CD4-positive, alpha-beta T cell treated with Interleukin-15 for 4 hours (primary cell): ENCODE measurements around the gene TSPAN32.

ENCODE experiments used
- DNase-seq: peaks from one replicate; pipeline ENCODE4 v3.0.0-alpha.2; 2020; ENCODE audit warnings: low spot score

The TSPAN32 gene

DNA sequence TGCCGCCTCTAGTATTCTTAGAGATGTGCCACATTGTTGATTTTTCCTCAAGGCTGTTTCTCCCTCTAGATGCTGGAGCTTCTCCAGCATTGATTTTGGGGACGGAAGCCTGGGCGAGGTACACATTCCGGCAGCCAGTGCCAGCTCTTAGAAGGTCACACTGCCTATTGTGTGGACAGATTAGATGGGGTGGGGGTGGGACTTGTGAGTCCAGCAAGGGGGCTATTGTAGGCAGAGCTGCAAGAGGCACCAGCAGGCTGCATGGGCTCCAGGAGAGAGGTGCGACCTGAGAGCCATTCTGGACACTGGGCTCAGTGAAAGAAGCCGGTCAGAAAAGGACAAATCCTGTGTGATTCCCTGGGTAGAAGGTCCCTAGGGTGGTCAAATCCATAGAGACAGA is 12.5 kb upstream of the TSPAN32 start:
- no peak for DNase-seq

- no peak for DNase-seq
Observed at GRCh38 chr11:2289859-2290258, 12.0 kb upstream of the TSPAN32 start.

DNA sequence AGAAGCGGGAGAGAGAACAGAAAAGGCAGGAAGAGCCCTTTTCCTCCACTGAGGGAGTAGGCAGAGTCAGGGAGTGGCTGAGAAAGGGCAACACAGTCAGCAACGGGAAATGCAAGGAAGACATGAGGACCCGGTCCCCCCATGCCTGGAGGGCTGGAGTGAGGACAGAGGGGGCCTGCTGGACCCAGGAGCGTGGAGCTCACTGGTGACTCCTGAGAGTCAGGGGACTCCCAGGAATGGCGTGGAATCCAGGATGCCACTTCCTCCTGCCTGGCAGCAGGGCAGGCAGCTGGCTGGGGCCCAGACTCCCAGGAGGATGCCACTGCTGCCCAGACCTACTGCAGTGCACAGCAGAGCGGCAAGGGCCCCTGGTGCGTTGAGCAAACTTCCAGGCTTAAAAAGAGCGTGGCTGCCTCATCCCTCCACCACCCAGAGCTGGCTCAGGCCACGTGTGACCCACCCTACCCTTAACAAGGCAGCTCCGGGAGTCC is 11.4 kb upstream of the TSPAN32 start:
- DNase-seq, result no peak

- DNase-seq, result no peak
Observed at GRCh38 chr11:2293531-2293971, 8.3 kb upstream of the TSPAN32 start.

DNA sequence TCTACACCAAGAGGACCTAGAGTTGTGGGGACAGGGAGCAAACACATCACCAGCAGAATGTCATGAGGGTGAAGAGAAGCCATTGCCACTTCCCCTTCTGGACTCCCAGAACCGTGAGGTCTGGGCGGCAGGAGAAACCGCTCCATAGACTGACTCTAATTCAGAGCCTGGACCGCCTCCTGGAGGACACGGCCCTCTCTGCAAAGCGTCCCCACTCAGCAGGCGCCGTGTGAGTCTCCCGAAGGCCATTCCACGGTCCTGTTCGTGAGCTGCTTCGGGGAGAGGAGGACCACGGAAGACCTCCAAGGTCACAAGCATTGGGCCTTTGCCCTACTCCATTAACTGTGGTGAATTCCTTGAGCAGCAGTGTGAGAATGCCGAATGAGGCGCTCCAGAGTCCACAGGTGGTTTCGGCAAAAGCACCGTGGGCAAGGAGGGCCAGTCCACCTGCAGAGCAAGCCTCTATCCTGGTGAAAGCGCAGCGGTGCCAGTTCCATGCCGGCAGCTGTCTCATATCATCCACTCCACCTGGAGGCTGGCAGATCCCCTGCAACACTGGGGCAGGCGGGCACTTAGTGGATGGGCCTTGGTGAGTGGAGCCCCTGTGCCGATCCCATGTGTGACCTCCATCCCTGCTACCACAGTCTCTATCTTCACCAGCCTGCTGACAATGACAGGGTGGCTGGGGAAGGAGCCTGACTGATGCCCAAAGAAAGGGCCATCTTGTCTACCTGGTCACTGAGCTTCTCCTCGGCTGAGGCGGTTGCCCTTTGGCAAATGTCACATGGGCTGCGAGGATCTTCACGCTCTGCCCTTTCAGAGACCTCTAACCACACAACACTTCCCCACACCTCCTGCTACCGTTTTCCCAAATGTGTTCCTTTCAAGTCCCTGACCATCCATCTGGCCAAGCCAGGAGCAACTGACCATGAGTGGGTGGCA is 7.6 kb upstream of the TSPAN32 start:
- no peak for DNase-seq

GRCh38 chr11:2294926-2295290 is 6.9 kb upstream of the TSPAN32 start:
- DNase-seq, result no peak

- DNase-seq, result no peak
Observed at GRCh38 chr11:2295971-2296912, 5.6 kb upstream of the TSPAN32 start.

- DNase-seq, result no peak
Observed at GRCh38 chr11:2296913-2297622, 4.7 kb upstream of the TSPAN32 start.

- DNase-seq, result no peak
Observed at GRCh38 chr11:2297623-2298030, 4.2 kb upstream of the TSPAN32 start.

DNA sequence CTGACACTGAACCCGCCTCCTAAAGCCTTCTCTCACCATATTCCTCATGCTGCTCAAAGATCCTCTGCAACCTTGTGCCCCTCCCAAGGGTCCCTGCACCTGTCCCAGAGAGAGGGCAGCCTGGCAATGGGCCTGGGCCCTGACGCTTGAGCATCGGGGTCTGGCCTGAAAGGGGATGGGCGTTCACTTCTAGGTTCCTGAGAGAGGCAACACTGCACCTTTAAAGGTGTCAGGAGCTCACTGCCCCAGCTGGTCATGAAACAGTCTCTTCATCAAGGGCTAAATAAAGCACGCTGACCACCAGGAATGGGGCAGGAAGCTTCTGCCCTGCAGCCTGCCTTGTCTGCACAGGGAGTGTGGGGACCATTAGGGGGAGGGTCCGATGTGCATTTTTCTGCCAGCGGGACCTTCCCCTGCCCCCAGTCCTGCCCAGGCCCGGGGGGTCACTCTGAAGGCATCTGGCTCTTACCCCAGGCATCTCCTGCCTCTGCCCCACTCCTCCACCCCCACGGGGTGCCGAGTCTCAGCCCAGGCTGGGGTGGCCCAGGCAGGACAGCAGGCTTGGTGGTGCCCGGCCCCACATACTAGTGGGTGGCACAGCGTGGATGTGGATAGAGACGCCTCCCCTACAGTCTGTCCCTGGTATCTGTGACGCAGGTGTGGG is 3.5 kb upstream of the TSPAN32 start:
- no peak for DNase-seq

DNA sequence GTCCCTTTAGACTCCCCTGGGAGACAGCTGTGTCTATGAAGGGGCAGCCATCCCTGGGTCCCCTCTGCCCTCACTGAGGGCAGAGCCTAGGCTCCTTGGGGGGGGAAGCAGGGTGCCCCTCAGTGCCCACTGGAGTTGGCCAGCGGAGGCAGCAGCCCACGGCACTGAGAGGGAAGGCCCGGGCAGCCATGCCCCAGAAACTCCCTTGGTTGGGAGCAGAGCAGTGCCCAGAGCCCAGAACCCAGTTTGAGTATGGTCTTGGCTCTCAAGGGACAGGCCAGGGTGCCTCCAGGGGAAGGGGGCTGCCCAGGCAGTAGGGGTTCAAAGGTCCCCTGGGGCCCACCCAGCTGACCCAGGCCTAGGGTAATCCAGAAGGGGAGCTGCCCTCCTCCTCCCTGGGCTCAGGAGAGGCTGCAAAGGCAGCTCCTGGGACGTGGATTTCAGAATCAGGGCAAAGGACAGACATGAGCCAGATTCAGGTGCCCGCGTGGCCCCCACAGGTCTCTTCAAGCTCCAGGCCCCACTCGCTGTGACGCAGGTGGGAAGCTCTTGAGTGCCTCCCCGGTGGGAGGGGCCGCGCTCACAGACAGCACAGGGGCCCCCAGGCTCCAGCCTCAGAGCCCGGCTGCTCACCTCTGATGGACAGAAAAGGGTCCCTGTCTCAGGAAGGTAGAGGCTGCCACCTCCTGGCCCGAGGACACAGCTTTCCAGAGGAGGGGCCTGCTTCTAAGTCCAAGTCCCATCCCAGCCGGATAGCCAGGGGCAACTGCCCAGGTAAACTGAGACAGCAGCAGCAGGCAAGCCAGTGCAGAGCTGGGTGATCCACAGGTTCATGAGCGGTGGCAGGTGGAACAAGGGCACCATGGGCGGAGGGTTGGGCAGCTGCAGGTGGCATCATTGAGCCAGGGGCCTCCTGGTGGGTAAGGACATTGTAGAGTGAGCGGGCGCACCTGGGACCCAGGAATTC is 2.7 kb upstream of the TSPAN32 start:
- DNase-seq, result no peak

GRCh38 chr11:2299773-2300172 is 2.0 kb upstream of the TSPAN32 start:
- DNase-seq, result no peak

DNA sequence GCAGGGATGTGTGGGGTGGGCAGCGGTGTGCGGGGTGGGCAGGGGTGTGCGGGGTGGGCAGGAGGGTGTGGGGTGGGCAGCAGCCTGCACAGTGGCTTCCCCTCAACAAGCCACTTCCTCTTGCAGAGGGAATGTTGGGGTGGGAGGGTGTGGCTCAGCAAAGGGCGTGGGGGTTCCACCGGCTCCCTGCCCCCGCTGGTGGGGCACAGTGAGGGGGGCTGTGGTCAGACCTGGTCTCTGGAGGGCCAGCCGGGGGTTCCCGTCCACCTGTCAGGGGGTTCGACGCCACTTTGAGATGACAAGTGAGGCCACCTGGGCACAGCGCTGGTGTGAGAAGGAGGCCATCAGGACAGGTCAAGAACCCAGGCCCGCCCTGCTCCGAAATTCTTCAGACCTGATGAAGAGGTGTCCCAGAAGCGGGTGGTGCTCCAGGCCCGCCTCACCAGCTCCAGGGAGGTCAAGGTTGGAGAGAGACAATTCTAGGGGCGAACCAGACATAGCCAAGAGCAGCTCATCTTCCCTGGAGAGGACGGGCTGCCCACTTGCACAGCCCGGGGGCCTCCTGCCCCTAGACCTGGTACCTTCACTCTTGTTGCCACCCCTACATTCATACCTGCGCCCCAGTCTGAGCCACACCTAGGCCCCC is 1.4 kb upstream of the TSPAN32 start:
- no peak for DNase-seq

GRCh38 chr11:2300936-2301630 is 730 bp upstream of the TSPAN32 start:
- DNase-seq, result no peak

GRCh38 chr11:2302306-2302895 is 588 bp downstream of the TSPAN32 start:
- peak; percentile 22 for DNase-seq

DNA sequence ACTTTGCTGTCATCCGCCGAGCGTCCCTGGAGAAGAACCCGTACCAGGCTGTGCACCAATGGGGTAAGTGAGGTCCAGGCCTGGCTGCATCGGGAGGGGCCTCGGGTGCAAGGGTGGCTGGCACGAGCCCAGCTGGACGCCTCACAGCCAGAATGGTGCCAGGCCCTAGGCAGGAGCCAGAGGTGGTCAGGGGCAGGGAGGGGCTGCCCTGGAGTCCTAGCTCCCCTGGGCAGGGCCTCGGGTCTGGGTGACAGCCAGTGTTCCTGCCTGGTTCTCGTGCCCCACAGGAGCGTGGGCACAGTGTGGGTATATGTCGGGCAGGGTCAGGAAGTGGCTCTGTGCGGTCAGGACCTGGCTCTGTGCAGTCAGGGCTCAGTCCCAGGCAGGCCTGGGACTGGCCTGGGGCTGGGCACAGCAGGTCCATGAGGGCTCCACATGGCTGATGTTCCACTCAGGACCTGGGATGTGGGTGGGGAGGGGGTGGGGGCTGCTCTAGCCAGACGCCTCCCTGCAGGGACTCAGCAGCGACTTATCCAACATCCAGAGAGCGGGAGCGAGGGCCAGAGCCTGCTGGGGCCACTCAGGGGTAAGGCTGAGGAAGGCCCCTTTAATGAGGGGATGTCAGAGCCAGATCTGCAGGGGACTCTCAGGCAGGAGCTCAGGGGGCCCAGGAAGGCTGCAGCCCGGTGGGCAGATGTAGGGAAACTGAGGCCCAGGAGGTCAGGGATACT is 1.2 kb downstream of the TSPAN32 start:
- DNase-seq, result no peak

GRCh38 chr11:2303627-2304505 is 2.1 kb downstream of the TSPAN32 start:
- DNase-seq, result no peak
